Skeletal muscle cell (primary cell): ENCODE results near the gene ZNF507.

Experiments
- DNase-seq: peaks from one replicate; pipeline ENCODE4 v3.0.0-alpha.2; 2010; ENCODE audit warnings: low read depth
- H3K4me3 ChIP-seq: 2 replicates; pipeline ENCODE4 v1.5.1; 2011; ENCODE audit warnings: low read depth, mild to moderate bottlenecking, control low read depth, low read length, moderate library complexity

ZNF507 gene

DNA sequence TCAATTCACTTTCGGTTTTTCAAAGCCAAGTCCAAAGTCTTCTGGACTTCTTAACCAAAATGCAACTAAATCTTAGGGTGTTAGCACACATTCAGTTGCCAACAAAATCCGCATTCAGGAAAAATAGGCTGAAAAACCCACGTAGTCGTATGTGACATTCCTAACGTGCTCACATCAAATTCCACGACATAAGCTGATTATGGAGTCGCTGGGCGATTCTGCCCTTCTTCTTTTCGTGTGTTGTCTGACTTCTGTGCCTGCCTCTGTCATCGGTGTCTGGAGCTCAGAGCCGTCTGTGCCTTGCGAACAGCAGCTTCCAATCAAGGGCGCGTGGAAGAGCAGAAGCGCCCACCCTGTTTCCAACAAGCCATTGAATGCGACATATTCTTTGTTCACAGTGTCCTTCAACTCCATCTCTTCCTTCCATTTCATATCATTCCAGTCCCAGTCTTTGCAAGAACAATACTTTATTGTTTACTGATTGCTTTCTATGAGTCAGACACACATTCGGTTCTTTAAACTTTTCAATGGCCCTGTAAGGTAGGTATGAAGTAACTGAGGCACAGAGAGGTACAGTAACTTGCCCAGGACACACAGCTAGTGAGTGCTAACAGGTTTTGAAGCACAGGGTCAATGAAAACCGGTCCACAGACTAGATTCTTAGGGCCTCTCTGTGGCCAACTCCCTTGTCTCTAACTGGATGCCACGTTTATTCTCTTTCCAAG, 8.2 kb upstream of the ZNF507 start:
- DNase-seq = no peak
- peak overlapping the region; percentile 3 for H3K4me3 ChIP-seq

DNA sequence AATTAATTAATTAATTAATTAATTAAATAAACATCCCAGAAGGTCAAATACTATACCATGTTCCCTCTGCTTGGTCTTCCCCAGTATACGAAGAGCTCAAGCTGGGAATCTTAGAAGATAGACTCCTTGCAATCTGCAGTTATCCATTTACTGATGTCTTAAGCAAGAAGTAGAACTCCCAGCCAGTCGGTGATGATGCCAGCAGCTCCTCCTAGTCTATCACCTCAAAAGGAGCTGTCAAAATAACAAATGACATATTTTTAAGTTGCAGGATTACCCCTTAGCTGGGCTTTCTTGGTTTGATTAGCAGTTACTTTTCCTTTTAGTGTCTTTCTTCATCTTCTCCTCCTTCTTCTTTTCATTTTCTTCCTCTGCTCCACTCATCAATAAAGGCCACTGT, 6.0 kb upstream of the ZNF507 start:
- no peak for DNase-seq
- no peak overlapping the region for H3K4me3 ChIP-seq

DNA sequence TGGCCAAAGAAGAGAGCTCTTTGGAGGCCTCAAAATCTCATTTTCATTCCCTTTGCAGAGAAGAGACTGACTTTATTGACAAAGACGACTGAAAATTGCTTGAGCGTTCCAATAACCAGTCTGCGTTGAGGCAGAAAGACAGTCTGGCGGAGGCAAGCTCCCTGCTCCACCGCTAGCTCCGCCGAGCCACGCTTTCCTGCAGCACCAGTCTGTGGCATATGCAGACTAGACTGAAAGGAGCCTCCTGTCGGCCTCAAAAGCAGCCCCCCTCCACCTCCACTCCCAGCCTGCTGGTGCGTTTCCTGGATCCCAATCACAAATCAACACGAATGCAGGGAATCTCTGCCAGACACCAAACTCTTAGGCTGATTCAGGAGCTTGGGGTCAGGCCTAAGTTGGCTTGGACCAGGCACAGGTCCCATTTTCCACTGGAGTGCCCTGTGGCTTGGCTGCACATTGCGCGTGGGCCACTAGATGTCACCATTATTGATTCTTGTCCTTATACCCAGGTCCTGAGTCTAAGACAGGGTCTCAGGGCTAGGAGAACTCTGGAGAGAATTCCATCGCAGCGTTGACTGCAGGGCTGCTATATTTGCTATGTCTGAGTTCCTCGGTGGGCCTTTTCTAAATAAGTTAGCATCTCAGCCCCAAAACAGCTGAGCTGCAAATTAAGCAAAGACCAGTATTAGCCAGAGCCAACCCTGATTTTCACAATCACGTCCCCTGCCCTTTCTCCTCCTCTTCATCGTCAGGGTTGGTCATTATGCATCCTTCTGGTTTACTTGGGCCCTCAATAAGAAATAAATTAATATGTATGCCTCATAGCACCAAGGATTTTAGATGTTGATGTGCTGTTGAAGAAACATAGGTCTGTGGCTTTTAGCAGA, 5.2 kb upstream of the ZNF507 start:
- H3K4me3 ChIP-seq = no peak overlapping the region
- no peak for DNase-seq

DNA sequence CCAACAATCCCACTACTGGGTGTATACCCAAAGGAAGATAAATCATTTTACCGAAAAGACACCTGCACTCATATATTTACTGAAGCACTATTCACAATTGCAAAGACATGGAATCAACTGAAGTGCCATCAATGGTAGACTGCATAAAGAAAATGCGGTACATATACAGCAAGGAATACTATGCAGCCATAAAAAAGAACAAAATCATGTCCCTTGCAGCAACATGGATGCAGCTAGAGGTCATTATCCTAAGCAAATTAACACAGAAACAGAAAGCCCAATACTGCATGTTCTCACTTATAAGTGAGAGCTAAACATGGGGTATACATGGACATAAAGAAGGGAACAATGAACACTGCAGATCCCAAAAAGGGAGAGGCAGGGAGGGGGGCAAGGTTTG, 2.7 kb upstream of the ZNF507 start:
- DNase-seq = no peak
- H3K4me3 ChIP-seq = no peak overlapping the region

DNA sequence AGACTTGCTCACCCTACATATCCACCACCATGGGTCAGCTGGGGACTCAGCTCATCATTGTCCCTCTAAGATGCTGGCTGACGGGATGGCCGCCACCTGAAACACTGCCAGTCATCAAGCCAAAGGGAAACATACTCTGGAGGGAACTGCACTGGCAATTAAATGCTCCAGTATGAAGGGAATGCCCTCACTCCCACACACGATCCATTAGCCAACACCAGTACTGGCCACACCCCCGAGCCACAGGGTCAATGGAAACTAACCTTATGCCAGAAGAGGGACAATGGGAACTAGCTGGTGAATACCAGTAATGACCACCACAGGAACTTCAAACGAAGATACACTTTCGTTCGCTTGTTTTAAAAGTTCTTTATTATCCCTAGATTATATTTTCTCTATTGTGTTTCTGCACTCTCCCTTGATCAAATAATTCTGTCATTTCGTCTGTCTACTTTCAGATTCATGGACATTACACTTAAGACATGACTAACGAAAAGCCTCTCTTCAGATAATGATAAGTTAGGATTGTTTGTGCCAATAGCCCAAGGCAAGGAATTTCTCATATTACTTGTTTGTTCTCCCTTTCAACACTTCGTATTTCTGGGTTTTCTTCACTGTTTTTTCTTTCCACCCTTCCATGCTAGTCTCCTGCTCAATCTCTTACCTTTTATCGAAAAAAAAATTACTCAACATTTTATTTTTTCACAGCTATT, 1.7 kb upstream of the ZNF507 start:
- H3K4me3 ChIP-seq = no peak overlapping the region
- DNase-seq = no peak

DNA sequence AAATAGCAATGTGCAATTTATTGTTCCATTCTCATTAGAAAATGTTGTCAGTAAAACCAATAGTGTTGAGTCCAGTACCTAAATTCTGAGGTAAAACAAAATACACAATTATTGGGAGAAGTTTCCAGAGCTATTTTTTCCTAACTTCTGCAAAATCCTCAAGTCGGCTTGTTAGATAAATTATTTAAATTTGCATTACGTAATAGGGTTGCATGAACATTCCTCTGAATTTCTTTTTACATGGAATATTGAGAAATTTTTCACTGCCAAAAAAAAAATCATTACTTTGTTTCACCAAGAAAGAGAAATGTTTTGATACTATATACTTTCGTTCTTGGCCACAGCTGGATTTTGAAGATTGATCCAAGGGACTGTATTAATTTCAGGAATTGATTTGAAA, 1.5 kb downstream of the ZNF507 start:
- no peak for DNase-seq
- peak overlapping the region; percentile 89 for H3K4me3 ChIP-seq

DNA sequence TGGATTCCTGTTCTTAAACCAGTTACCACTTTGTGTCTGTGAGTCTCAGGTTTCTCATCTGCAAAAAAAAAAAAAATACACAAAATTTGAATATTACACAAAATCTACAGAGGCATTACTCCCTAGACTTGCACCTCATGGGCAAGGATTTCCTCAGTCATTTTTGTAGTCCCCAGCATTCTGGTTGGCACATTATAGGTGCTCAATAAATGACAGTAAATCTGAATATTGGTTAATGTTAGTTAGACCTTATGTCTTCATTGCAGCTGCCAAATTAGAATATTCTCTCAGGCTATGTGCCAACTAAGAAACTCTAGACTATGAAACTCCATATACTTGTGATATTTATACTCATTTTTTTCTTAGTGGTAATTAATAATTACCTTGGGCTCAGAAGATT, 2.2 kb downstream of the ZNF507 start:
- no peak overlapping the region for H3K4me3 ChIP-seq
- DNase-seq = no peak

DNA sequence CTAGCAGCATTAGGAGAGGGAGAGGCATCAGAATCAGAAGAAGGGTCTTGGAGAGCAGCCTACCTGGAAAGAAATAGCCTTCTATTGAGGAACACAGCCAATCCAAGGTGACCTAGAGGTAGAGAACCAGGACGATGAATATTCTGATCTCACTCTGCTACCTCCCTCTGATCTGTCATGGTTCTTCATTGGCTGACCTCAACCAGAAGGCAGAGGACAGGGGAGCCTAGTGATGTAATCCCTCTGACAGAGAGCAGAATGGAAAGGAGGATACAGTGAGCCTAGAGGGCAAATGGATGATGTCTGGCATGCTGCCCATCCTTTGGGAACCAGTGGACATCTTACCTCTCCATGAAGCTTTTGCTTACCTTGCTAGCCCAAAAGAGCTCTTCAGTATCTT, 3.6 kb downstream of the ZNF507 start:
- H3K4me3 ChIP-seq = no peak overlapping the region
- no peak for DNase-seq

DNA sequence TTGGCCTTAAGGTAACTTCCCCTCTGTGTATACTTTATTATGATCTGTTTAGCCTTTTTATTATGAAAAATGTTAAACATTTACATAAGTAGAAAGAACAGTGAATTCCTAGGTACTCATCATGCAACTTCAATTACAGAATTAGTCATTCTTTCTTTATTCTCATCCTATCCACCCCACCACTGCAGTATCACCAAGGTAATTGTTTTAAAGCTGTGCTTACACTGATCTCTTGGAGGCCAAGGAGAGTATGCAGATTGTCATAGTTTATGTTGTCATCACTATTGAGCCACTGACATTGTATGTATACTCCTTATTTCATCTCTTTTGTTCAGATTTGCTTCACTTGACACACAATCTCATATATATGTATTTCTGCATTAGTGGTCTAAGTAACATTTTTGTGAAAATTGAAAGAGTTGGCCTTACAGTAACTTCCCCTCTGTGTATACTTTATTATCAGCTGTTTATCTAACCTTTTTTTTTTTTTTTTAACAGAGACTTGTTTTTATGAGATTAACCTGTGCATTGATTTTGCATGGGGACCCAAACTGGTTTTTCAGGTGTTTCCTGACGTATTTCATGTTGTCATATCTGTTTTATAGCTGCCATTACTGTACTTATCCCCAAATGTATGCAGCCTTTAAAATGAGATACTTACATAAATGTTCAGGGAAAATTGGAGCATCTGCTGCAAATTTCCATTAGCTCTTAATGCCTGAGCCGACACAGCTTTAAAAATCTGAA, 4.5 kb downstream of the ZNF507 start:
- no peak for DNase-seq
- H3K4me3 ChIP-seq = no peak overlapping the region

DNA sequence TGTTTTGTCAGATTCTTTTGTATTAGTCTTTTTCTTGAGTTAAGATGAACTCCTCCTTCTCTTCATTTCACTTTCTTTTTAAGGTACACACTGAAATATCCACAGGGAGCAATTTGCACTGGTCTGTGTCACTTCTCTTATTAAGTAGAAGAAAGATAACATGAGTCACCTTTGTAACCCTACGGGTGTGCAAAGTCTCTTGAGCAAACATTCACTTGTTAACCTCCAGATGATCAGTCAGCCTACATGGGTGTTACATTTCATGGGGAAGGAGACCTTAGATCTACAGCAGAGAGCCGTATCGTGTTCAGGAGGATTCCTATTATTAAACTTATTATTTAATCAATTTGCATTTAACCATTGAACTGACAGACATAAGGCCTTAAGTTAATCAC, 5.1 kb downstream of the ZNF507 start:
- no peak overlapping the region for H3K4me3 ChIP-seq
- DNase-seq = no peak

DNA sequence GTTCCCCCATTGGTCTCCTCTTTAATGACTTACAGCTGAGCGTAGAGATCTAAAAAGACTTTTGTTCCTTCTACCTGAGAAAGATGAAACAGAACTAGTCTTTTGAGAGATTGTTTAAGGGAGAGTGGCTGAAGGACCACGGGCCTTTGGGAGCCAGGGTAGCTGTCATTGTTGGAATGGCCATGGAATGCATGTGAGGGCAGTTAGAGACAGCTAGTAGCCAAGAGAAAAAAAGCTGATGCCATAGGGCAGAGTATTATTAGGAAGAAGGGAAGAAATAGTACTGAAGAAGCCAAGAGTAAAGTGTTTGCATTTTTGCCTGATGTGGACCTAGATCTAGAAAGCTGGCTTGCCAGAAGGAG, 5.6 kb downstream of the ZNF507 start:
- DNase-seq = no peak
- no peak overlapping the region for H3K4me3 ChIP-seq

DNA sequence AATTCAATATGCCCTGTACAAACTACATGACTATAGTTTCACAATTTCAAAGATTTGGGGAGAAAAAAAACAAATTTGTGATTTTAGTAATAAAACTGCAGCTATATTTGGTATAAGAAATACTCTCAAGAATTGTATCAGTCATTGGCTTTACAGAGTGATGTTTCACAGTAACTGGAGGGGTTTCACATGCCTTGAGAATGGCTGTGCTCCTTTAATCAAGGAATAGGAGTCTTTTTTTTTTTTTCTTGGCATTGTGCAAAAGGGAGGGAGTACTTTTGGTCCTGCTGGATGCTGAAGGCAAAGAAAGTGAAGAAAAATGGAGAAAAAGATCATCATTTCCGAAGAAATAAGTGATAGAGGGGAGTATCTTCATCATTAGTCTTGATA, 6.8 kb downstream of the ZNF507 start:
- H3K4me3 ChIP-seq = no peak overlapping the region
- DNase-seq = no peak

DNA sequence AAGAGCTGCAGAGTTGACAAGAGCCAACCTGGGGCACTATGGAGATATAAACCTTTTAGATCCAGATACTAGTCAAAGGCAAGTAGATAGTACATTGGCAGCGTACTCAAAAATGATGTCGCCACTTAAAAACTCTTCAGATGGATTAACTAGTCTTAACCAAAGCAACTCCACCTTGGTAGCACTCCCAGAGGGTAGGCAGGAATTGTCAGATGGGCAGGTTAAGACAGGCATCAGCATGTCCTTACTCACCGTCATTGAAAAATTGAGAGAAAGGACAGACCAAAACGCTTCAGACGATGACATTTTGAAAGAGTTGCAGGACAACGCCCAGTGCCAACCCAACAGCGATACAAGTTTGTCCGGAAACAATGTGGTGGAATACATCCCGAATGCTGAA, 8.9 kb downstream of the ZNF507 start:
- DNase-seq = no peak
- no peak overlapping the region for H3K4me3 ChIP-seq

DNA sequence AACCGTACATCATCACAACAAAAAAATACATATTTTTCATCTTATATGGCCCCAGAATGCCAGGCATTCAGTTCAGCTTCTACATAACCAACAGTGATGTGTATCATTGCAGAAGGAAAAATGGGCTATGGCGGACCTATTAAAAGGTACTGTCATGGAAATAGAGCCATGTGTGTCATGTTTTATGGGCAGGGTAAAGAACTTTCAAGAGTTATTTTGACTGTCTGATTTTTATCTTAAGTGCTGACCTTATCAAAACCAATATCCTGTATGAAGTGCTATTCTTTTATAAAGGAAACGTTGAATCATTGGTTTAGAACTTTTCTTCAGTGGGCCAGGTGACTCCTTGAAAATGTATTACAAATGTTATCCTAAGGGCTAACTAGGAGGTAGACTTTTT, 9.9 kb downstream of the ZNF507 start:
- H3K4me3 ChIP-seq = no peak overlapping the region
- DNase-seq = no peak

DNA sequence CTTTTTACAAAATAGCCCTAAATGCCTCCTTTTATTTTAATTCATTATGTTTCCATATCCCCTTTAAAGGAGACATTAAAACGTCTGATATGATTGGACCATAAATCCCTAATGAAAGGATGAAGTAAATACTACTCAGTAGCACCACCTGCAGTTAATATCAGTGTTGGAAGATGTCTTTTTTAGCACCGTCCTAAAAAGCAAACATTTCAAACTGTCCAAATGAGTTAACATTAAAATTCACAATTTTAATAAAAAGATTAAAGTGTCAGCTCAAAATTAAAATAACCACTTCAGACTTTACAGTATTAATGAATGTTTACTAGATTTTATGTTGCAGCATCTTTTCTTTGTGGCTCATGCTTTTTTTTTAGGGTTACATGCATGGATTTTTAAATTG, 12.3 kb downstream of the ZNF507 start:
- no peak overlapping the region for H3K4me3 ChIP-seq
- DNase-seq = no peak

DNA sequence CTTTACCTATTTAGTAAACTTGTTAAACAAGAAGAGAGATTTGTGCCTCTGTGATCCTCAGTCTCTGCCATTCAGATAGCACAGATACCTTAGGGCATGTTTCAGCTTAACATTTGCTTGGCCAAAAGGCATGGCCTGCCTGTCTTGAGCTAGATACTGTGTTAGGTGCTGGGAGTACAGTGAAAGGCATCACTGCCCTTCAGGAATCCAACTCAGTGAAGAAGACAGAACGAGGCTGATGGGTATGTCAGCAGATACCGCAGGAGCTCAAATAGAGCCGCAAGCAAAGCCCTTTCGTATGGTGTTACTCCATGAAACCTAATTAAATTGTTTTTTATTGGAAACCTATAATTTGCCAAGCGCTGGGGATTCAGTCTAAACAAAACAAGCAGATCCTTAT, 12.9 kb downstream of the ZNF507 start:
- no peak overlapping the region for H3K4me3 ChIP-seq
- no peak for DNase-seq

DNA sequence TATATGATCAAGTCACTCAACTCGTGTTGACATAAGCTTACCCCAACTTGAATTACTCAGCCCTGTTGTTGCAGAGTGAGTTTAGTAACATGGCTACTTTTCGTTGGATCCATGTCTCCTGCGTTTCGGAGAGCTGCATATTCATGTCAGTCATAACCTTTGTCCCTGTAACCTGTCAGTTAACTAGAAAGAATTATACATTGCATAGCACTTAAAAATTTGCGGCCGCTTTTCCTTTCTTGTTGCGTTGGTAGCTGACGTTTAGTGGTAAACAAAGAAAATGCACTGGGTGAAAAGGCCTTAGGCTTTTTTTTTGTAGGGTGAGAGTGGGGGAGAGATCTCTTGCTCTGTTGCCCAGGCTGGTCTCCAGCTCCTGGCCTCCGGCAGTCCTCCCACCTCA, 14.2 kb downstream of the ZNF507 start:
- DNase-seq = no peak
- no peak overlapping the region for H3K4me3 ChIP-seq

DNA sequence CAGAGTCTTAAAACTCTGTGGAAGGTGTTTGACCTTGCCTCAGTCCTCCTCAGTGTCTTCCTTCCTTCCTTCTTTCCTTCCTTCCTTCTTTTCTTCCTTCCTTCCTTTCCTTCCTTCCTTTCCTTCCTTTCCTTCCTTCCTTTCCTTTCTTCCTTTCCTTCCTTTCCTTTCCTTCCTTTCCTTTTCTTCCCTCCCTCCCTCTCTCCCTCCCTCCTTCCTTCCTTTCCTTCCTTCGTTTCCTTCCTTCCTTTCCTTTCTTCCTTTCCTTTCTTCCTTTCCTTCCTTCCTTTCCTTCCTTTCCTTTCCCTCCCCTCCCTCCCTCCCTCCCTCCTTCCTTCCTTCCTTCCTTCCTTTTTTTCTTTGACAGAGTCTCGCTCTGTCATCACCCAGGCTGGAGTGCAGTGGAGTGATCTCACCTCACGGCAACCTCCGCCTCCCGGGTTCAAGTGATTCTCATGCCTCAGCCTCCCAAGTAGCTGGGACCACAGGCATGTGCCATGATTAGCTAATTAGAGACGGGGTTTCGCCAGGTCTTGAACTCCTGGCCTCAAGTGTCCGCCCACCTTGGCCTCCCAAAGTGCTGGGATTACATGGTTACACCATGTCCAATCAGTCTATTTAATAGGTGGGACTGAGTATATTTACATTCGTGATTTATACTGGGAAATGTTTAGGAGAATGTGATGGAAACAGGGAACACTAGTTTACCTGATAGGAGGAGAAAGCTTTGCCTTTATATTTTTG, 16.3 kb downstream of the ZNF507 start:
- H3K4me3 ChIP-seq = no peak overlapping the region
- DNase-seq = no peak

DNA sequence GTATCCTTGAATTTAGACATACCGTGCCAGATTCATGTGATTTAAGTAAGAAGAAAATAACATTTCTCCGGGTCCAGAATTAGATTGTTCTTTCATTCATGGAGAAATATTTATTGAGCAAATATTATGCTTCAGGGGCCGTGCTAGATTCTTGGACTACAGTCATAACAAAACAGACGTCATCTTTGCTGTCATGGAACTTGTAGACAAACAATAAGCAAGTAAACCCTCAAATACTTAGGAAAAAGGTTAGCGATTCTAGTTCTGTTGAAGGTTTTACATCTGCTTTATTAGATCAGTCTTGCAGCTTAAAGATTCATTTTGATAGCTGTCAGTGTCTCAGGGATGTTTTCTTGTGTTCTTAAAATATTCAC, 16.9 kb downstream of the ZNF507 start:
- no peak for DNase-seq
- no peak overlapping the region for H3K4me3 ChIP-seq
